Immature natural killer cell (primary cell): ENCODE data around the gene GHR. TPM values are rescaled to one million over a fixed set of nuclear protein-coding genes. Genes with fewer than 3 reads are reported as not detected.

ENCODE experiments used
- DNase-seq, 3 donors: peaks; one replicate each; pipeline ENCODE4 v3.0.0; 2022; ENCODE audit warnings: mixed read lengths in 1 of 3
- H3K27ac Mint-ChIP-seq, 6 donors: one replicate each; pipeline ENCODE4 v1.8.0; 2020; ENCODE audit warnings: mixed read lengths in 6 of 6, mild to moderate bottlenecking in 5 of 6, inconsistent platforms in 4 of 6, moderate library complexity in 3 of 6
- H3K27me3 Mint-ChIP-seq, 3 donors: one replicate each; pipeline ENCODE4 v1.8.0; 2020 to 2021; ENCODE audit warnings: low read depth in 3 of 3, mild to moderate bottlenecking in 3 of 3, mixed read lengths in 3 of 3, moderate library complexity in 3 of 3, inconsistent platforms in 1 of 3
- H3K36me3 Mint-ChIP-seq, 3 donors: one replicate each; pipeline ENCODE4 v1.8.0; 2020; ENCODE audit warnings: mixed read lengths in 3 of 3, inconsistent platforms in 2 of 3, mild to moderate bottlenecking in 2 of 3
- H3K4me1 Mint-ChIP-seq, 2 donors: one replicate each; pipeline ENCODE4 v1.8.0; 2020; ENCODE audit warnings: inconsistent platforms in 2 of 2, mild to moderate bottlenecking in 2 of 2, mixed read lengths in 2 of 2, moderate library complexity in 1 of 2
- H3K4me3 Mint-ChIP-seq, 5 donors: one replicate each; pipeline ENCODE4 v1.8.0; 2020; ENCODE audit warnings: mild to moderate bottlenecking in 5 of 5, mixed read lengths in 5 of 5, inconsistent platforms in 3 of 5, moderate library complexity in 3 of 5
- H3K9me3 Mint-ChIP-seq, 6 donors: one replicate each; pipeline ENCODE4 v1.8.0; 2020; ENCODE audit warnings: mild to moderate bottlenecking in 6 of 6, mixed read lengths in 6 of 6, inconsistent platforms in 4 of 6, moderate library complexity in 3 of 6
- polyA plus RNA-seq, 3 donors: library from polyadenylated mRNA; unstranded; fragments of 300-500 nt; fragmentation: Illumina TruSeq; gene quantifications; one replicate each; pipeline ENCODE4 v1.2.3, GENCODE V29; 2021

The GHR gene
- polyA plus RNA-seq: not detected

- peaks cover 0 to 12% (median 5%) of the 10 kb centered on the region in 3 donors for H3K27me3 Mint-ChIP-seq
- H3K27ac Mint-ChIP-seq: no peak within 1 kb of the TSS
- no peaks in the 10 kb centered on the region for H3K36me3 Mint-ChIP-seq
- no peaks in the 10 kb centered on the region for H3K4me1 Mint-ChIP-seq
- H3K4me3 Mint-ChIP-seq: no peak within 1 kb of the TSS
- DNase-seq: no peak
- peaks cover 0 to 5% (median 0%) of the 10 kb centered on the region in 6 donors for H3K9me3 Mint-ChIP-seq
Measured at GRCh38 chr5:42423285-42424165, at the start of gene GHR. TSS of gene GHR (plus strand) at chr5:42423439. CDS start at chr5:42565875, 142,436 bp downstream.

GRCh38 chr5:42374679-42375273 lies 48.5 kb upstream of the GHR start:
- peaks cover 0 to 8% (median under 1%) of the 10 kb centered on the region in 6 donors for H3K9me3 Mint-ChIP-seq
- H3K4me1 Mint-ChIP-seq: no peaks in the 10 kb centered on the region
- H3K27me3 Mint-ChIP-seq: peaks cover 0 to 2% (median 0%) of the 10 kb centered on the region in 3 donors
- DNase-seq: no peak
- H3K4me3 Mint-ChIP-seq: no peak overlapping the region
- no peak overlapping the region for H3K27ac Mint-ChIP-seq
- no peaks in the 10 kb centered on the region for H3K36me3 Mint-ChIP-seq

DNA sequence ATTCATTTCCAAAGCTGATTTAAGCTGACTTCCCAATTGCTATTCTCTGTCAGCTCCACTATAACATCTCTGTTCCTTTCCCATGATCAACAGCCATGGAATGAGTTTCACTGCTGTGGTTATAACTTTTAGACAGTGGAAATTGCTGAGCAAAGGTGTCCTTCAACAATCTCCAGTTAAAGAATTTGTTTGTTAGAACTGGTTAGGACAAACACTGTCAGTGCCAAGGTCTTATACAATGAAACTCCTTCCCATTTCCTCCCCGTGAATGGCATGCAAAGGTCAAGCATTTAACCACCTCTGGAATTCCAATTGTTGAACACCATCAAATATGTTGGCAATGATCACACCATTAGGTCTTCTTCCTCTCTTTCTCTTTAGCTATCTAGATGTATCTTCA lies 45.7 kb upstream of the GHR start:
- H3K27ac Mint-ChIP-seq: no peak overlapping the region
- DNase-seq: no peak
- peaks cover 0 to 2% (median 0%) of the 10 kb centered on the region in 3 donors for H3K27me3 Mint-ChIP-seq
- H3K4me3 Mint-ChIP-seq: no peak overlapping the region
- H3K4me1 Mint-ChIP-seq: no peaks in the 10 kb centered on the region
- no peaks in the 10 kb centered on the region for H3K36me3 Mint-ChIP-seq
- H3K9me3 Mint-ChIP-seq: peaks cover 0 to 8% (median under 1%) of the 10 kb centered on the region in 6 donors

GRCh38 chr5:42381973-42382372 lies 41.3 kb upstream of the GHR start:
- H3K9me3 Mint-ChIP-seq: peaks cover 0 to 3% (median 0%) of the 10 kb centered on the region in 6 donors
- no peak for DNase-seq
- H3K27me3 Mint-ChIP-seq: no peaks in the 10 kb centered on the region
- no peak overlapping the region for H3K4me3 Mint-ChIP-seq
- H3K27ac Mint-ChIP-seq: no peak overlapping the region
- H3K4me1 Mint-ChIP-seq: no peaks in the 10 kb centered on the region
- H3K36me3 Mint-ChIP-seq: no peaks in the 10 kb centered on the region

DNA sequence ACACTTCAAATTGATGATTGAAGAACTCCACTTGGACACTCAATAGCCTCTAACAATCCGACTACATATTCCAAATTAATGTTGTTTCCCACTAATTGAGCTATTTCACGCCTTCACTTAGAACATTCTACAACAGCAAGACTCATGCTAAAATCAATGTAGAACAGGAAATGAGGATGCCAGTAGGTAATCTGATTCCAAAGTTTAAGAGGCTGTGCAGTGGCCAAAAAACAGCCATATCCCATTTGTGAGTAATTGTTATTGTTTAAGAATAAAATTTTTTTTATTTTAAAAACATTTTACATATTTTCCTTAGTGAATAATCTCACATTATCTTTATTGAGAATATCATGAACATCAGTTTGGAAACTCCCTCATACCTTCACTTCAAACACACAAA lies 35.7 kb upstream of the GHR start:
- no peak overlapping the region for H3K27ac Mint-ChIP-seq
- no peaks in the 10 kb centered on the region for H3K36me3 Mint-ChIP-seq

GRCh38 chr5:42390115-42390514 lies 33.1 kb upstream of the GHR start:
- no peak for DNase-seq
- Mint-ChIP-seq H3K4me3 (no peak overlapping the region), H3K9me3 (peaks cover 0 to 7% (median 4%) of the 10 kb centered on the region in 6 donors), H3K27me3 (peaks cover 0 to 3% (median 0%) of the 10 kb centered on the region in 3 donors), H3K27ac (no peak overlapping the region), H3K36me3 (no peaks in the 10 kb centered on the region), H3K4me1 (no peaks in the 10 kb centered on the region)

More for the DNA sequence above, 35.7 kb upstream of the GHR start:
- Mint-ChIP-seq H3K27me3 (peaks cover 0 to 3% (median 0%) of the 10 kb centered on the region in 3 donors), H3K4me3 (no peak overlapping the region), H3K4me1 (no peaks in the 10 kb centered on the region), H3K9me3 (peaks cover 0 to 5% (median 0%) of the 10 kb centered on the region in 6 donors)
- DNase-seq: no peak

- Mint-ChIP-seq H3K4me1 (no peaks in the 10 kb centered on the region), H3K9me3 (peaks cover 0 to 7% (median 3%) of the 10 kb centered on the region in 6 donors), H3K27me3 (peaks cover 0 to 3% (median 0%) of the 10 kb centered on the region in 3 donors), H3K36me3 (no peaks in the 10 kb centered on the region), H3K27ac (no peak overlapping the region), H3K4me3 (no peak overlapping the region)
- DNase-seq: no peak
Measured at GRCh38 chr5:42392917-42393316, 30.3 kb upstream of the GHR start.

- H3K4me3 Mint-ChIP-seq: no peak overlapping the region
- H3K9me3 Mint-ChIP-seq: peaks cover 0 to 7% (median 4%) of the 10 kb centered on the region in 6 donors
- peaks cover 0 to 4% (median 0%) of the 10 kb centered on the region in 3 donors for H3K27me3 Mint-ChIP-seq
- no peaks in the 10 kb centered on the region for H3K4me1 Mint-ChIP-seq
- no peak overlapping the region for H3K27ac Mint-ChIP-seq
- no peak for DNase-seq
- no peaks in the 10 kb centered on the region for H3K36me3 Mint-ChIP-seq
Measured at GRCh38 chr5:42396111-42396510, 27.1 kb upstream of the GHR start.

- Mint-ChIP-seq H3K27ac (no peak overlapping the region), H3K27me3 (peaks cover 0 to 4% (median 0%) of the 10 kb centered on the region in 3 donors), H3K9me3 (peaks cover 0 to 7% (median 3%) of the 10 kb centered on the region in 6 donors), H3K36me3 (no peaks in the 10 kb centered on the region), H3K4me1 (no peaks in the 10 kb centered on the region), H3K4me3 (no peak overlapping the region)
- DNase-seq: no peak
Measured at GRCh38 chr5:42397267-42397666, 26.0 kb upstream of the GHR start.

DNA sequence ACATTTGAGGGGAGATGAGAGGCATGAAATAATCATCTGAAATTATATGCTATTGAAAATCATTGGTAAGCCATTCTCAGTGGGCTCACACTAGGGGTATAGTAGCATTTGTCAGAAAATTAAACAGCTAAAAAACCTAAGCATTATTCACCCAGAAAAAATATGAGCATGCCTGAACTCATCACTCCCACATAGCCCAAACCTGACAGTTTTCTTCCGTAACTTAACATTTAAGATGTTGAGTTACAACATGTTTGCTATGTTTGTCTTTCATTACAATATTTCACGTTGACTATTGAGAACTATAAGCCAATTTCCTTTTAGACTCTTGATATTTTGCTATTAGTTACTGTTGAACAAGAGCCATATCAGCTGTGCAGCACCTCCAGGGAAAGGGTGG lies 23.5 kb upstream of the GHR start:
- DNase-seq: no peak
- Mint-ChIP-seq H3K4me3 (no peak overlapping the region), H3K27me3 (peaks cover 0 to 4% (median 0%) of the 10 kb centered on the region in 3 donors), H3K36me3 (no peaks in the 10 kb centered on the region), H3K4me1 (no peaks in the 10 kb centered on the region), H3K27ac (no peak overlapping the region), H3K9me3 (peaks cover 0 to 3% (median 0%) of the 10 kb centered on the region in 6 donors)

GRCh38 chr5:42400474-42400873 lies 22.8 kb upstream of the GHR start:
- H3K4me1 Mint-ChIP-seq: no peaks in the 10 kb centered on the region
- no peaks in the 10 kb centered on the region for H3K36me3 Mint-ChIP-seq
- no peak overlapping the region for H3K4me3 Mint-ChIP-seq
- H3K27me3 Mint-ChIP-seq: peaks cover 0 to 4% (median 0%) of the 10 kb centered on the region in 3 donors
- peaks cover 0 to 3% (median 0%) of the 10 kb centered on the region in 6 donors for H3K9me3 Mint-ChIP-seq
- DNase-seq: no peak
- no peak overlapping the region for H3K27ac Mint-ChIP-seq

DNA sequence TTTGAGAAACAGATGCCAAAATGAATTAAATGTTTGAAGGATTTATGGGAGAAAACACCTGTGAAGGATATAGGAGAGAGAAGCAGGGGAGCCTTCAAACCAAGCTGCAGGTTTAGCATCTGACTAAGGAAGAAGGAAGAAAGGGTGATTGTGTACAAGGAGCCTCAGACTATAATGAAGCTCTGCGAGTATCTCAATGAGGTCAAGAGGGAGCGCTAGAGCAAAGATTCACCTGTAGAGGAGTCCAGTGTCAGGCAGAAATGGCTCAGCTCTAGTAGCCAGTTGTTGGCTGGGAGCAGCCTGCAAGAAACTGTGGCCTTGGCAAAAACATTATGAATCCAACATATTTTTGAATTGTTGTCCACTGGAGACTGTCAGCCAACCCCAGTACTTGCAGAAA lies 20.0 kb upstream of the GHR start:
- Mint-ChIP-seq H3K4me1 (no peaks in the 10 kb centered on the region), H3K9me3 (peaks cover 0 to 2% (median 0%) of the 10 kb centered on the region in 6 donors), H3K36me3 (no peaks in the 10 kb centered on the region), H3K27ac (no peak overlapping the region), H3K27me3 (peaks cover 0 to 4% (median 0%) of the 10 kb centered on the region in 3 donors), H3K4me3 (no peak overlapping the region)
- no peak for DNase-seq

DNA sequence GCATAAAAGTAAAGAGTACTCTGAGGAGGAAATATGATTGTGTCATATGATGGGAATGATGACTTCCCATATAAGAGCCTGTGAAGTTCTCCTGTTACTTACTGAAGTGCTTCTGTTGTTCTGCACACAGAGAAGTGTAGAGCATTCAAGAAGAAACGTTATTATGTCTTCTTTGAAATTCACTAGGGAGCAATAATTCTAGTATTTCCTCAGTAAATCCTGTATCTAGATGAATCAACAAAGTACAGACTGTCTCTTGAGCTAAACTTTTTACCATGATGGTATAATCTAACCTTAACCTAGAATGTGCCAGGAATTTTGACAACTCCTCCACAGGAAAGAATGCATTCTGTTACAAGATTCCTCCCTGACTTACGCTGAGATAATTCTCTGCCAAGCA lies 18.9 kb upstream of the GHR start:
- Mint-ChIP-seq H3K4me1 (no peaks in the 10 kb centered on the region), H3K9me3 (no peaks in the 10 kb centered on the region), H3K27ac (no peak overlapping the region), H3K36me3 (no peaks in the 10 kb centered on the region), H3K27me3 (peaks cover 0 to 1% (median 0%) of the 10 kb centered on the region in 3 donors), H3K4me3 (no peak overlapping the region)
- DNase-seq: no peak

GRCh38 chr5:42419294-42419693 lies 3.9 kb upstream of the GHR start:
- no peaks in the 10 kb centered on the region for H3K4me1 Mint-ChIP-seq
- peaks cover 2 to 6% (median 3%) of the 10 kb centered on the region in 3 donors for H3K27me3 Mint-ChIP-seq
- H3K9me3 Mint-ChIP-seq: peaks cover 0 to 12% (median 9%) of the 10 kb centered on the region in 6 donors
- no peak for DNase-seq
- H3K36me3 Mint-ChIP-seq: no peaks in the 10 kb centered on the region
- no peak overlapping the region for H3K27ac Mint-ChIP-seq
- H3K4me3 Mint-ChIP-seq: no peak overlapping the region
